Putamen (tissue), 1 donor: ENCODE measurements around the gene PAH.

Experiments
- DNase-seq: peaks from one replicate; pipeline ENCODE4 v3.0.0-alpha.2; 2016; ENCODE audit warnings: low spot score

The PAH gene

GRCh38 chr12:102816816-102817434, 100.1 kb downstream of the PAH start:
- DNase-seq: no peak

- no peak for DNase-seq
Observed at GRCh38 chr12:102814691-102815367, 102.2 kb downstream of the PAH start.

GRCh38 chr12:102812344-102812743, 104.7 kb downstream of the PAH start:
- DNase-seq: no peak

DNA sequence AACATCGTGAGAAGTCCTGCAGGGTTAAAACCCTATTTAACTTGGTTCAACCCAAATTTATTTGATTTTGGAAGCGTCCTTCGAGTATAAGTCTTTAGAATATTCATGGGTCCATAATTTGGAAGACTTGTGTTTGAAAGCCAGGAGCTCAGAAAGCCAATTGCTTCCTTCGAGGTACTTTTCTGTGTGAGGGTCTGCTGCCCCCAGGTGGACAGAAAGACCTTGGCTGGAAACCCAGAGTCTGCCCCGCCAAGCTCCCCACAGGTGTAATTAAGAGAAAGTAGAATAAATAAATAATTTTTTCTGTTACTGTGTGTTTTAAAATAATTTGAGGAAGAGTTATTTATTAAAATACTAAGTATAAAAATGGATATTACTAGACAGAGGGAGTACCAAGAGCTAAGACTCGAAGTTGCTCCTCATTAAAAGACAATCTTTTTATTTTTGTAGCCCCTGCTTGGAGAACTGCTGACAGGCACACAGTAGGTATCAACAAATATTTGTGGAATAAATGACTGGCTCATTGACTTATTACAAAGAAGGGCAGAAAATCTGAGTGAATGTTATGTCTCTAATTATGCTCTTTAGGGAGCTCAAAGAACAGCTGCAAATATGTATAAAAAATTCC, 105.8 kb downstream of the PAH start:
- DNase-seq: no peak

- no peak for DNase-seq
Observed at GRCh38 chr12:102808412-102808811, 108.6 kb downstream of the PAH start.

DNA sequence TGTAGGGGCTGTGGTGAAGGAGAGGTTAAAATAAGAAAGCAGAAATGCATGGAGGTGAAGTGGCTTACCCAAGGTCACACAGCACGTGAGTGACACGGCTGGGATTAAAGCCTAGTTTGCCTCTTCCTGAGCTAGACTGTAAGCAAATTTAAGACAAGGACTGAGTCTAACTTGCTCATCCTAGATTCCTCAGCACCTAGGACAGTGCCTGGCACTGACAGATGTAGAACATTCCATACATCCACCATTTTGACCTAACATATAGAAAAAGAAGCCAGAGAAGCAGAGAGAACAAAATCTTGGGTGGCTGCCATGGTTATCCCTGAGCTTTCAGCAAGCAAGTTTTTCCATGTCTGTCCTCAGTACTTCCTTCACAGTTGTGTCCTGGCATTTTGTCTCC, 110.5 kb downstream of the PAH start:
- DNase-seq: no peak

DNA sequence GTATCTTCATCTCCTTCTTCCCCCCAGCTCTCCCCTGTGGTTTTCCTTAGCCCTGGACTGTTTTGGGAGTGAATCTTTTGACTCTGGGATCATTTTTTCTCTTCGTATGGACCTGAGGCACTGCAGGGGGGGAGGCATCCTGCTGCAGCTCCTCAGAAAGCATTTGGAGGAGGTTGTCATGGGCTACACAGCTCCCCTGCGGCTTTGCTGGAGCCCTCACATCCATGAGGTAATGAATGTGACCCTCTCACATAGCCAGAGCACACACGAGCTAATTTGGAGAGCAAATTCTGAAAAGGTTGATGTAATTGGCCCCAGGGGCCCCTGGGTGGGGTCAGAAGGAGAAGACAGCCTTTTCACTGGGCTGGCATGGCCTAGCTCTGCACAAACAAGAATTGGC, 110.9 kb downstream of the PAH start:
- no peak for DNase-seq

DNA sequence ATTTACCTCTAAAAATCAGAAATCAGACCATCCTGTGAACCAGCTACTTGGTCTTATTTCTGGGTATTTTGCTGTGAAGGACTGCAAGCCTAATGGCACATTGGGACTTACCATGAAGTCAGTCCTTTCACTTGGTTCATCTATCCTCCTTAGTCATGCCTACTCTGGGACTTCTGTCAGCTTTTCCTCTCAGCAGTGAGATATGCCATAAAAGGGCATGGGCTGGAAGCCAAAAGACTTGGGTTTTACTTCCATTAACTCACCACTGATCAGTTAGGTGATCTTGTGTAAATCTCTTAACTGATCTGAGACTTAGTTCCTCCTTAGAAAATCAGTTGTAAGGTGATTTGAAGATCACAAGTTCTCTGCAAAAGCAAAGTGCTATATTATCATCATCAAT, 116.5 kb downstream of the PAH start:
- DNase-seq: no peak

- no peak for DNase-seq
Observed at GRCh38 chr12:102799229-102799628, 117.8 kb downstream of the PAH start.

DNA sequence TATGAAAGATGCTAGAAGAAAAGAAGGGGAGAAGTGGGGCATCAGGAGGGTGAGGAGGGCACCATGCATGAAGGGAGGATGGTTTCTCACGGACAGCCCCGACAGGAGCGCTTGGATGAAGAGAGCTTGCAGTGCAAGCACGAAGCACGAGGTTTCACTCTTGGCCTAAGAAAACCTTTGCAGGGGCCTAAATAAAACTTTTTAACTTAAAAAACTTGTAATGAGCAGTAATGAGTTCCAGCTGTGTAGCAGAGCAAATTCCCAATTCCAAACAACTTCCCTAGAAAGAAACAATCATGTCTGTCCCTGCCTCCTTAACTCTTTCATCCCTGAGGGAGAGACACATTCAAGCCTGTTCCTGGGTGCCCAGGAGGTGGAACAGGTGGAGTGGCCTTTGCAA, 119.5 kb downstream of the PAH start:
- no peak for DNase-seq

DNA sequence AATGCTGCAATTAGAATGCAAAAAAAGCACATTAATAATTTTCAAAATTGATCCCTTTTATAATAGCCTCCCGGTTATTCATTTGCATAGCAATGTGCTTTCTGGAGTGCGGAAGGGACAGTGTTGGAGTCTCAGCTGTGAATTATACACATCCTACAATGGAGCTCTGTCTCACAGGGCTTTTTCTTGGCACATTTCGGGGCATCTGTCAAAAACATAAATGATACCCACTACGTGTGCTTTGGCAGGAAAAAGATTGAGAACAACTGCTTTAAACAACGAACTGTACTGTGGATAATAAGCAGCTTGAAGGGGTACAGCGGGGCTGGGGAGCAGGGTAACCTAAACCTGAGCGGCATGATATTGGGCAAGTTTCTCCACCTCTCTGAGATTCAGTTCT, 123.1 kb downstream of the PAH start:
- DNase-seq: no peak
